ENCODE measurements around the gene SOX5.
"Not testable (repeated sequence)": the region's sequence is repeated elsewhere in the genome, so short reads cannot be mapped to it uniquely, and the experiment has no call there.

Gene SOX5

GRCh38 chr12:23855813-23856212, 93.7 kb downstream of the SOX5 start:
- intact Hi-C loops (cut with DNase I) = no loop called here
- DNase-seq = no peak

DNA sequence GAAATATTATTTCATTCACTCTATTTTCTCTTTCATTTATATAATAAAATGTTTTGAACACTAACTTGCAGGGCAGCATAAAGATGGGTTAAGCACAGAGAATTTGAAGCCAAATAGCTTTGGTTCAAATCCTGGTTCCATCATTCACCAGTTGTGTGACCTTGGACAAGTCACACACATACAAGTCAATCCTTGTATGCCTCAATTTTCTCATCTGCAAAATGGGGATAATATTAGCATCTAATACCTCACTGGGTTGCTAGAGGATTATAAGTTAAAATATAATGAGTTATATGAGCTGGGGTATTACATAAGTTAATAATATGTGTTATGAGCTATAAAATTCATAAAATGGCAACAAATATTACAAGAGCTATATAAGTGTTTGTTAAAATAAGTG, 94.9 kb downstream of the SOX5 start:
- DNase-seq = no peak
- intact Hi-C loops (cut with DNase I) = no loop called here

DNA sequence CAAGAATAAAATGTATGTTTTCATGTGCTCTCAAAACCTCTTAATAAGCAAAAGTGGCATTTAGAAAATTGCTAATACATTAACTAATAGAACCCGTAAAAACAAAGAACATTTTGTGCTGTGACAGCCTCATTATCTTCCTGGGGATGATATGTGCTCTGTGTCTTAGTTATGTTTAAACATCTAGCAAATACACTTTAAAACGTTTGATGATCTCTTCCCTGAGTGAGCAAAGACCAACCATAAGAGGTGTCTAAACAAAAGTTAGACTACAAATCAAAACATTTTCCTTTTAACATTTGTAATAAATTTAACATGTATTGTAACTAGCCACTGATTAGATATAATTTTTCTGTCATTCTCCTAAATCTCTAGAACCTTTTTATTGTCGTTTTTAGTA, 95.8 kb downstream of the SOX5 start:
- intact Hi-C loops (cut with DNase I) = no loop called here
- DNase-seq = no peak

DNA sequence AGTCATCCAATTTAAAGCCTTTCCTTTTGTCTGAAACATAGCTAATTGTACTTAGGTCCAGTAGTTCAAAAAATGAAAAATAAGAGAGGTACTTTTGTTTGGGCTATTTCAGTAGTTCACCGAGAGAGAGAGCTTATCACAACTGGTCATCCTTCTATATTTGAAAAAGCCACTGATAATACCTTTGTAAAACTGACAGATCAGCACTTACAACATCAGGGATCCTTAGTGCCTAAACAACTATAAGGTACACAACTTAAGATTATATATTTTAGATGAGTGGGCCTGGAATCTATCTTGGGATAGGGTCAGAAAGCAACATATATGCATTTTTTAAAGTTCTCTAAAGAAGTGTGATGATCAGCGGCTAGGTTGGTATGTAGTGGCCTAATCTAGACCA, 97.9 kb downstream of the SOX5 start:
- intact Hi-C loops (cut with DNase I) = no loop called here
- no peak for DNase-seq

DNA sequence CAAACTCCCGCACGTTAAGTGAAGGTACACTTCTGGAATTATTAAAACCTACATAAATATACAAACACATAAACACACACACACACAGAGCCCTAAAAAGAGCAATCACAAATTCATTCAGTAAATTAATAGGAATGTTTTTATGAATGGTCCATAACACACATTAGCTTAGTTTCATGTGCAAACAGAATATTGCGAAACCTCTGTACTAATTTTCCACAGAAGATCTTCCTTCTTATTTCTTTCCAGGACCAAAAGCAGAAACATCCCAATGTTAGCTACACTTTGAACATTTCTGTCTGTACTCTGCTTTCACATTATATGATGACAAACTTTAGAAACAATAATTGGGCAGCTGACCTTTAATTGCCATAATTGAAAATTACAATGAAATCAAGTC, 101.6 kb downstream of the SOX5 start:
- DNase-seq = no peak

DNA sequence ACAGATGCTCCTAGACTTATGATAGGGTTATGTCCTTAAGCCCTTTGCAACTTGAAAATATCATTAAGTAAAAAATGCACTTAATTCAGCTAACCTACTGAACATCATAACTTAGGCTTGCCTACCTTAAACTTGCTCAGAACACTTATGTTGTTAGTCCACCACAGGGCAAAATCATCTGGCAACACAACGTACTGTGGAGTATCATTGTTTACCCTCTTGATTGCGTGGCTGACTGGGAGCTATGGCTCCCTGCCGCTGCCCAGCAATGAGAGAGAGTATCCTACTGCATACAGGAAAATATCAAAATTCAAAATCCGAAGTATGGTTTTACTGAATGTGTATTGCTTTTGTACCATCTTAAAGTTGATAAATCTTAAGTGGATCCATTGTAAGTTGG, 105.5 kb downstream of the SOX5 start:
- no peak for DNase-seq
- intact Hi-C loops (cut with DNase I) = no loop called here

More for the DNA sequence above, 101.6 kb downstream of the SOX5 start:
- intact Hi-C loops (cut with DNase I) = no loop called here

DNA sequence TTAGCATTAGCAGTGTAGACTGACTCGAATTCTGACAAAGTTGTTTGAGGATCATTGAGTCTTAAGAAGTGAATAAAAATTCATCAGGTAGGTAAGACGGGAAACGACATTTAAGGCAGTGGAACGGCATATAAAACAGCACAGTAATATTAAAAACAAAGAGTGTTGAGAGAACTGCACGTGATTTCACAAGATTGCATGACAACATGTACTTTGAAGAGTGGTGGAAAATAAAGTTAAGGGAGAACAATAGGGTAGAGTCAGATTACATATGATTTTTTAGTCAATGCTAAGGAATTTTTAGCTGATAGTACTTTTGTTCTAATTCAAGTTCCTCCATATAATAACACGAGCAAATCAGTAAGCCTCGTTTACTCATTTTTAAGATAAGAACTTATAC, 115.4 kb downstream of the SOX5 start:
- intact Hi-C loops (cut with DNase I) = no loop called here
- DNase-seq = no peak

- no peak for DNase-seq
Measured at GRCh38 chr12:23831739-23832138, 117.7 kb downstream of the SOX5 start.

GRCh38 chr12:23830210-23830609, 119.3 kb downstream of the SOX5 start:
- intact Hi-C loops (cut with DNase I) = no loop called here
- no peak for DNase-seq

More at GRCh38 chr12:23831739-23832138, 117.7 kb downstream of the SOX5 start:
- intact Hi-C loops (cut with DNase I) = no loop called here

GRCh38 chr12:23827353-23827752, 122.1 kb downstream of the SOX5 start:
- intact Hi-C loops (cut with DNase I) = no loop called here
- DNase-seq = no peak

GRCh38 chr12:23825124-23825523, 124.3 kb downstream of the SOX5 start:
- DNase-seq; intact Hi-C loops (cut with DNase I): not testable (repeated sequence)

DNA sequence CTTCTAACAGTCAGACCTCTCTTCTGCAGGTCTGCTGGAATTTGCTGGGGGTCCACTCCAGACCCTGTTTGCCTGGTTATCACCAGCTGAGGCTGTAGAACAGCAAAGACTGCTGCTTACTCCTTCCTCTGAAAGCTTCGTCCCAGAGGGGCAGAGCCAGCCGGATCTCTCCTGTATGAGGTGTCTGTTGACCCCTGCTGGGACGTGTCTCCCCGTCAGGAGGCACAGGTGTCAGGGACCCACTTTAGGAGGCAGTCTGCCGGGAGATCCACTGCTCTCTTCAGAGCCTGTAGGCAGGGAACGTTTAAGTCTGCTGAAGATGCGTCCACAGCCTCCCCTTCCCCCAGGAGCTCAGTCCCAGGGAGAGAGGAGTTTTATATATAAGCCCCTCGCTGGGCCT, 125.1 kb downstream of the SOX5 start:
- intact Hi-C loops (cut with DNase I) = no loop called here
- no peak for DNase-seq

DNA sequence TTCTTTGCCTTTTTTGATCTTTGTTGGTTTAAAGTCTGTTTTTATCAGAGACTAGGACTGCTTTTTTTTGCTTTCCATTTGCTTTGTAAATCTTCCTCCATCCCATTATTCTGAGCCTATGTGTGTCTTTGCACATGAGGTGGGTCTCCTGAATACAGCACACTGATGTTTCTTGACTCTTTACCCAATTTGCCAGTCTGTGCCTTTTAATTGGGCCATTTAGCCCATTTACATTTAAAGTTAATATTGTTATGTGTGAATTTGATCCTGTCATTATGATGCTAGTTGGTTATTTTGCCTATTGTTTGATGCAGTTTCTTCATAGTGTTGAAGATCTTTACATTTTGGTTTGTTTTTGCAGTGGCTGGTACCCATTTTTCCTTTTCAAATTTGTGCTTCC, 126.6 kb downstream of the SOX5 start:
- DNase-seq; intact Hi-C loops (cut with DNase I): not testable (repeated sequence)

GRCh38 chr12:23817345-23817744, 132.1 kb downstream of the SOX5 start:
- intact Hi-C loops (cut with DNase I) = no loop called here

DNA sequence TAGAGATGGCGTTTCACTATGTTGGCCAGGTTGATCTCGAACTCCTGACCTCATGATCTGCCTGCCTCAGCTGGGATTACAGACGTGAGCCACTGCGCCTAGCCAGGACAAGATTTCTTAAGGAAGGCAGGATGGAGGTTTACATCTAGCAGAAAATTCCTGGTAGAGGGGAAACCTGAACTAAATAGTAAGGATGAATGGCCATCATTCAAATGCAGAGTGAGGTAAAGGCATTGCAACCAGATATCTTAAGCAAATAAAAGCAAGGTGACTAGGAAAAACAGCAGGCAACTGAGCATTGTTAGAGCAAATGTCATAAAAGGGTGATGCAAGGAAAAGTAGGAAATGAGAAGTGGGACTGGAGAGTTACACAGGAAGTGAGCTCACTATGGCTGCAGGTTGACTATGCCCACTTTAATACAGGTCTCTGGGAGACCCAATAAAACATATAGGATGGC, 133.0 kb downstream of the SOX5 start:
- intact Hi-C loops (cut with DNase I) = no loop called here
- DNase-seq = no peak

More at GRCh38 chr12:23817345-23817744, 132.1 kb downstream of the SOX5 start:
- no peak for DNase-seq

DNA sequence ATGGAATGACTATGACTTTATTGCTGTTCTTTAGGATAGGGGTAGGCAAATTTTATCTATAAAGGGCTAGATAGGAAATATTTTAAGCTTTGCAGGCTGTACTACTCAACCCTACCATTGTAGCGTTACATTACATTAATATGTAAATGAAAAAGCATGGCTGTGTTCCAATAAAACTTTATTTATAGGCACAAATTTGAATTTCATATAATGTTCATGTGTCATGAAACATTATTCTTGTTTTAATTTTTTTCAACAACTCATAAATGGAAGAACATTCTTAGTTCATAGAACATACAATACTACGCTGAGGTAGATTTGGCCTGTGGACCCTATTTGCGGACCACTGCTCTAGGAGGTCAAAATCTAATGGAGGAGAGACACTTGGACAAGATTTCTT, 133.7 kb downstream of the SOX5 start:
- DNase-seq = no peak
- intact Hi-C loops (cut with DNase I) = no loop called here

GRCh38 chr12:23813206-23813605, 136.3 kb downstream of the SOX5 start:
- intact Hi-C loops (cut with DNase I) = no loop called here
- no peak for DNase-seq

DNA sequence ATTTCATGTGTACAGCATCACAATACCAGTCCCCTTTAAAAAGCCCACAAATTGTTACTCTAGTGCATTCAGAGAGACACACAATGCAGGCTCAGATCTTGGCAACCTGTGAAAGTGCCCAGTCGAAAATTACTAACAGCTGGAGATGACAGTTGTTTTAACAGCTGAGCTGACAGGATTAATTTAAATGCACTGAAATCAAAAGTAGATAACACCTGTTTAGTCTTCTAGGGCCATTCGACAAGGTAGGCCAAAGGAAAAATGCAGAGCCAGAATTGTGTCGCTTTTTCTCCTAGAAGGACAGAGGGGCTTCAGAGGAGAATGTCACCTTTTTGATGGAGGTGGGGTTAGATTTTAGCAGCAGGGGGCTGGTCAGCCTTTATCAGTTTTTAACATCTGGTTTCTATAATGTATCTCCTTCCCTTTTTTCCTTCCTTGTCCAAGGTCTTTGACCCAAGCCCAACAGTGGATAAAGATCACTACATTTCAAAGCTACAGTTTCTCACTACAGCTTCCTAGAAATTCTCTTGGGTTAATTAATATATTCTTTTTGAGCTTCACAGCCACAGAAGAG, 139.1 kb downstream of the SOX5 start:
- intact Hi-C loops (cut with DNase I) = no loop called here

DNA sequence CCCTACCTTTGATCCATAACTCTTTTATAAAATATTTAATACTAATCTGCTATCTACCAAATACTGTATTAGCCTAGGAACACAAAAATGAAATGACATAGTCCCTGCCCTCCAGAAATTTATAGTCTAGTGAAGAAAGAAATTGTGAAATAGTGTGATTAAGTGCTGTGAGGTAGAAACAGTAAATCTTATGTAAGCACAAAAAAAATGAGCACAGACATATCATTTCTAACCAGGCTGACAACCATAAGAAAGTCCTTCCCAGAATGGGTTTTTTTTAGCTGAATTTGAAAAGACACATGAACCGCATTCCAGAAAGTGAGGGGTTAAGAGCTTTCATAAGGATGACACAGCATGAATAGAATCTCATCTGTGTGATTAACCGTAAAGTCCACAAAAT, 145.9 kb downstream of the SOX5 start:
- intact Hi-C loops (cut with DNase I) = no loop called here

More for the DNA sequence above, 139.1 kb downstream of the SOX5 start:
- no peak for DNase-seq

GRCh38 chr12:23795494-23795893, 154.0 kb downstream of the SOX5 start:
- intact Hi-C loops (cut with DNase I) = no loop called here
- no peak for DNase-seq

More for the DNA sequence above, 145.9 kb downstream of the SOX5 start:
- DNase-seq = no peak

DNA sequence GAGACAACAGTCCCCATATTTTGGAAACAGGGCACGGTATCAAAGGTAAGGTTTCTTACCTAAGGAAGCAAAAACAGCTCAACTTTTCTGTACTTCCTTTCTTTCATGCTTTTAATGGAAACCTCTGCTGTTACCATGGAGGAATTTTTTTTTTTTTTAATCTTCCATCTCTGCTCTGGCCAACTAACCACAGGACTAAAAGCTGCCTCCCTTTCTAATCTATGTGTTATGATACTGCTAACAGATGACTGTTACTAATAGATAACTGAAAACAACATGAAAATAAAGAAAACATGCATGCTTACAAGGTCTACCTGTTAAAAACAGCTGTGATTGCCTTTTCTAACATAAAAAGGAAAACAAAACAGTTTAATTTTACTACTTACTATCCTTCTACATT, 168.4 kb downstream of the SOX5 start:
- intact Hi-C loops (cut with DNase I) = no loop called here
- DNase-seq = no peak

DNA sequence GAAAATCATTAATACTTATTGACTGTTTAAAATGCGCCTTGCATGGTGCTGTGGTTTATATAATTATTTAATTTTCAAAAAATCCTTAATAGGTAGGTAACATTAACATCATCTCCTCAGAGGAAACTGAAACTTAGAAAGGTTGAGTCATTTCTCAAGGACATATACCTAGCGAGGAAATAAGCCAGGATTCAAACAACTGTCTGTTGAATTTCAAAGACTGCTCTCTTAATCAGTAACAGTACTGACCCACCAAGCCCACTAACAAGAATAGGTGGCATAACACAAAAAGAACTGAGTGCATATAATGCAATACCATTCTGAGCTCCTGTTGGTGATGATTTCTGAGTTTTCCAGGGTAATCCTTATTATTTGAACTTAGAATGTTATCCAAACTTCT, 174.3 kb downstream of the SOX5 start:
- intact Hi-C loops (cut with DNase I) = no loop called here

More for the DNA sequence above, 174.3 kb downstream of the SOX5 start:
- DNase-seq = no peak

All from head of caudate nucleus (tissue), 42 donors.